ENCODE data around the gene MBOAT1.

GRCh38 chr6:20251525-20251924 lies 39.3 kb upstream of the MBOAT1 start:
- no peak for TF ChIP-seq CTCF (IDR thresholded peaks at IDR 0.05)
- no peak for TF ChIP-seq POLR2A (IDR thresholded peaks at IDR 0.05)
- TF ChIP-seq POLR2AphosphoS5 (IDR thresholded peaks at IDR 0.05): no peak
- TF ChIP-seq EP300 (IDR thresholded peaks at IDR 0.05): no peak

Measured in suprapubic skin (tissue), 4 donors.